Dermis microvascular lymphatic vessel endothelial cell (primary cell): ENCODE results near the gene TBXA2R. TPM values are rescaled to one million over a fixed set of nuclear protein-coding genes. Genes with fewer than 3 reads are reported as not detected.
A peak's percentile ranks its signal among the peaks of the same experiment; 100 is the strongest.

Experiments used
- DNase-seq, 2 donors: peaks; one replicate each; pipeline versions ENCODE4 v3.0.0 to v3.0.0-alpha.2; 2010; ENCODE audit warnings: low read depth in 2 of 2
- total RNA-seq: library from RNA; depleted of rRNA; stranded (reverse); fragments of >200 nt; gene quantifications from 2 replicates; pipeline ENCODE4 v1.2.1, GENCODE V29; 2014

TBXA2R gene
- total RNA-seq, 1 donor from 2014 or later, result 2.1 TPM

GRCh38 chr19:3620817-3621547 is 14.3 kb upstream of the TBXA2R start:
- no peak for DNase-seq

GRCh38 chr19:3620145-3620816 is 13.6 kb upstream of the TBXA2R start:
- no peak for DNase-seq

GRCh38 chr19:3619631-3620012 is 12.9 kb upstream of the TBXA2R start:
- no peak for DNase-seq

DNA sequence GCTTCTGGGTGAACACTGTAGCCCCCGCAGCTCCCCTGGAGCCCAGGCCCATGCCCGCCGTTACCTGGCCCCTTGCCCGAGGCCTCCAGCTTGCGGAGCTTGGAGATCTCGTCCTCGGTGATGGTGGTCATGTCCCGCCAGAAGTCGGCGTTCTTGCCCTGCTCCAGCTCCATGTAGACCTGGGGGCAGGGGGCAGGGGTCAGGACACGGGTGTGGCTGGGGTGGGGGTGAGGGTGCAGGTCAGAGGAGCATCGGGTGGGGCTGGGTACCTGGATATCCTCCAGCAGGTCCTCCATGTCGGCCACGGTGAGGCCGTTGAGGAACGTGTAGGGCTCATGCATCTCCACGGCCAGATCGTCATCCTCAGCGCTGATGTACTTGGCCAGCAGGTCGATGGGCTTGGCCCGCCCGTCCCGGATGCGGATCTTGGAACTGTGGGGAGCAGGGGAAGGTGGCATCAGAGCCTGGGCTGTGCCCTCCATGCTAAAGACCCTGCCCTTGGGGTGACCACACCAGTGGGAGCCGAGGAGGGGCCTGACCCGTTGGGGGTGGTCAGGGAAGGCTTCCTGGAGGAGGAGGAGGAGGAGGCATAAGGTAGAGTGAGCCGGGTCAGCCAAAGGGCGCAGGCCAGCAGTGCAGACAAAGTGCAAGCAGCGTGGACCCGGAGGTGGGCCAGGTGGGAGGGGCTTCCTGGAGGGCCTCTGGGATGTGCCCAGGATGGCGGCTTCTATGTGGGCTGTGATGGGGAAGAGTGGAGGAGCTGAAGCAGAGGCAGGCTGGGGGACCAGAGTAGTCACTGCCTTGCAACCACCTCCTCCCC is 12.3 kb upstream of the TBXA2R start:
- no peak for DNase-seq

GRCh38 chr19:3618144-3618810 is 11.6 kb upstream of the TBXA2R start:
- peak; percentile 43 to 61 for DNase-seq

GRCh38 chr19:3617463-3617862 is 10.8 kb upstream of the TBXA2R start:
- no peak for DNase-seq

GRCh38 chr19:3615524-3616135 is 9.0 kb upstream of the TBXA2R start:
- no peak for DNase-seq

GRCh38 chr19:3614858-3615505 is 8.3 kb upstream of the TBXA2R start:
- DNase-seq, result no peak

DNA sequence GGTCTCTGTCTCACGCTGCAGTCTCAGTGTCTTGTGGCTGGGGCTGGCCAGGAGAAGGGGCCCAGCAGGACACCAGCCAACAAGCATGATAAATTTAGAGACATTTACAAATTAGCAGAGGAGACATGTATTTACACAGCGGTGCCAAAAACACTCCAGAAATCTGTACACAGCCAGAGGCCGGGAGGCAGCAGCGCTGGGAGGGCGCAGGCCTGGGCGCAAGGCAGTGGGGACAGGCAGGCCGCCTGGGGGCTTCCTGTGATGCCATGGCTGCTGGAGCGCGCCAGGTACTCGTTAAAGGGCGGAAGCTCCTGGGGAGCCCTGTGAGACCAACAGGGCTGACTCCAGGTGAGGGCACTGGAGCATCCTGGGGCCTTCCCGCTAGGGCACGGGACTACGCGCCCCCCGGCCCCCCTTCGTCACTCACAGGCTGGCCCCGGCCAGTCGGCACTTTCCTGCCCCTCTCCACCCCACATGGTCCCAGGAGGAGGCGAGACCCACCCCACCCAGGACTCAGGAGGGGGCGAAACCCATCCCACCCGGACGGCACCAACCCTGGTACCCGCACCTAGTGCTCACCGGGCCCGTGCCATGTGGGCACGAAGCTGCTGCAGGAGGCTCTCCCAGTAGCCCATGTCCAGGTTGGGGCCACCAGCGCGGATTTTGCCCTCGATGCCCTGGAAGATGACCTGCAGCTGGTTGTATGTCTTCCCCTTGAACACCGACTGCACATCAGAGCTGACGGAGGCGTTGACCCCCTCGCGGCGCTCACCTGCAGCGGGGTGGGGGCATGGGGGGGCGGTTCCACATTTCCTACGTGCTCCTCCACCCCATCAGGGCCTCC is 7.4 kb upstream of the TBXA2R start:
- DNase-seq, result no peak

DNA sequence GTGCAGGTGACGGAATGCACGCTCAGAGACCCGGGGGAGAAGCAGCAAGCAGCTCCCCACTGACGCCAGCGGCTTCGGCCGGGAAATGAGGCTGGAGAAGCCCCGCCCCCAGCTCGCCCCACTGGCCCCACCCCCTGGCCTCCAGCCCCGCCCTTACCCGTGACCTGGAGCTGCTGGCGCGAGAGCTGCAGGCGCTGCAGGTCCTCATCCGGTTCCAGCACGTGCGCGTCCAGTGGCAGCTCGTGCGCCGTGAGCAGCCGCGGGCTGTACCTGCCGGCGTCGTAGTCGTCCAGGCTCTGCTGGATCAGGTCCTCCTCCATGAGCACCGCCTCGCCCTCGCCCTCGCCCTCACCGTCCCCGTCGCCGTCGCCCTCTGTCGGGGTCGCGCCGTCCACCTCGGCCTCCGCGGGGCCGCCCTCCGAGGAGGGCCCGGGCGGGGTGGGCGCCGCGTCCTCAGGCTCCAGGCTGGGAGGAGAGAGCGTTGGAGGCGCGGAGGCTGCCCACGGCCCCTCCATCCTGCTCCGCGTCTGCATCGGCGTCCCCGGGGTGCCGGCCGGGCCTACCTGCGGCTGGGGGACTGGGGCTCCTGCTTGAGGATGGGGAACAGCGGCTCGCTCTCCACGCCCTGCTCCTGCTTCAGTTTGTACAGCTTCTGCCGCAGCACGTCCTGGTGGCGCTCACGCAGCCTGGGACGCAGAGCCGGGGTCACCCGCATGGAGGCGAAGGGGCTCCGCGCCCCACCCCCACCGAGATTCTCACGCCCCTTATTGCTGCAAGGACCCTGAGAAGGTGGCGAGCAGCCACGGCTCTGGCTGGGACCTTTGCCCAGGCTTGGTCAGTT is 6.4 kb upstream of the TBXA2R start:
- no peak for DNase-seq

DNA sequence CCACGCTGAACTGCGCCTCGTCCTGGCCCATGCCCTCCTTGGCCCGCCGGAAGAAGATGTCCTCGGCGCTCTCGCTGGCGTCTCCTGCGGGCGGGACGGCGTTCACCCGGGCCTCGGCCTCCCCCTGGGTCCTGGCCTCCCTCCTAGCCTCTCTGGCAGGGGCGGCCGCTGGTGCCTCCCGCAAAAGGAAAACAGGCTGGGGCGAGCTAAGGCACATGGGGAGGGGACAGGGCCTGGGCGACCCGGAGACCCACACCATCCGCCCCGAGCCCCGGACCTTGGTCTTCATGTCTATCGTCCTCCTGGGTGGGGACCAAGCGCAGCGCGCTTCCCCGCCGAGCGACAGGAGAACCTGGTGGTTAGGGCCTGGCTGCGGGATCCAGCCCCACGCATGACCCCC is 5.7 kb upstream of the TBXA2R start:
- no peak for DNase-seq

DNA sequence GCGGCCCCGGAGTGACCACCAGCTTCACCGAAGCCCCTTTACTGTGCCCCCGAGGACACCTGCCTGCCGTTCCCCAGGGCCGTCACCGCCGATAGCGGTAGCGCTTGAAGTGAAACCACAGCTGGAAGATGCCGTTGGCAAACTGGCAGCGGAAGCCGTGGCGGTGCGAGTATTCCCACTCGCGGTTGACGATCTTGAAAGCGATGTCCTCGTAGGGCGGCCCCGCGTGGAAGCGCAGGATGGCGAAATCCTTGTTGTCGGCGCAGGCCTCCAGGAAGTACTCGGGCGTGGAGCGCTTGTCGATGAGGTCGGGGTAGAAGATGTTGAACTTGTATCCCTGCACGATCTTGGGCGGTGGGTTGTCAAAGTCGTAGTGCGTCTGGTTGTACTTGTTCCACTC is 5.2 kb upstream of the TBXA2R start:
- no peak for DNase-seq

- DNase-seq, result no peak
These were observed 4.4 kb upstream of the TBXA2R start for GRCh38 chr19:3610745-3611717.

- DNase-seq, result no peak
These were observed 3.4 kb upstream of the TBXA2R start for GRCh38 chr19:3609779-3610719.

DNA sequence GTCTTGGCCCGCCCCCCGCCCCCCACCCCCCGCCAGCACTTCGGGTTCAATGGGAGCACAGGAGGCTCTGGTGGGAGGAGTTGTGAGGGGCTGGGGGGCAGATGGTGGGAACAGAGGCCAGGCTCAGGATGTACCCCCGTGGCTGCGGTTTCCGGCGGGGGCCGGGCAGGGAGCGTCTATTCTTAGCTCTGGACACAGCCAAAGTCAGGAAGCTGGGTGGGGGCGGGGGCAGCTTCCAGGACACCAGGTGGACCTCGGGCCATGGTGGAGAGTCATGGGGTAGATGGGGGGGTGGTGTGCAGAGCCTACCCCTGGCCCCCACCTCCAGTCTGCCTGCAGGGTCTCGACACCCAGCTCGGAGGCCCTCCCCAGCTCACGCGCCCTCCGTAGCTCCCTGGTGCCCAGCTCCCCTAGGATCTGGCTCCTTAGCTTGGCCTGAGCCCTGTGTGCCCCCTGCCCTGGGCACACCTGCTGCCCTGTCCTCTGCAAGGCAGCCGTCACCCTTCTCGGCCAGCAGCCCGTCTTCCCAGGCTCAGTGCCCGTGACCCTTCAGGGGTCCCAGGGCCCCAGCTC is 2.2 kb upstream of the TBXA2R start:
- DNase-seq, result peak in 1 of 2 donors; percentile 64

DNA sequence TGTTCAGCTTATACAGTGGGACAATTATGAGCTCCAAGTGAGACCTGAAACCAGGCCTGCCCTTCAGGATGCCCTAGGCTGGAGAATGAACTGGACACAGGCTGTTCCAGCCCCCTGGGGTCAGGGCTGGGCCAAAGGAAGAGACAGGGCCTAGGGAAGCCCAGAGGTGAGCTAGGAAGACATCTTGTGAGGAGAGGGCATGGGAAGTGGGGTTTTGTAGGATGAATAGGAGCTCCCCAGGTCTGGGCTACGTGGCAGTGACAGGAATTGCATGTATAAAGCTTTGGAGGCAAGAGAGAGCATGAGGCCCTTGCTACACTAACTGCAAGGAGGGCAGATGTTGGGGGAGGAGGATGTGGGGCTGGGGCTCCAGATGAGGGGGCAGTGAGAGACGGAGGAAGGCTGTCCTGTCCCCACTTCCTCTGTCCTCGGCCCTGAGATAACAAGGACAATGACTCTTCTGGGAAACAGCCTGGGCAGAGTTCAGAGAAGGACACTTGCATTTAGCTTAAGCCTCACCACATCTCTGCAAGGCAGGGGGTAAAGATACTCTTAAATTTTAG is 1.5 kb upstream of the TBXA2R start:
- DNase-seq, result no peak
